Adrenal gland (tissue), 12 donors: ENCODE results near the gene GPATCH2. TPM values are rescaled to one million over a fixed set of nuclear protein-coding genes. Genes with fewer than 3 reads are reported as not detected.

ENCODE experiments used
- DNase-seq, 7 donors: peaks; one replicate each; pipeline ENCODE4 v3.0.0-alpha.2; 2019 to 2020
- H3K27ac ChIP-seq, 5 donors: fragments of 200-600 bp; sonication (generic) in 4 of 5; 1 replicate in 3 of 5; 2 replicates in 2 of 5; pipeline versions ENCODE4 v1.5.1 to v1.8.0; 2016 to 2020; ENCODE audit warnings: mild to moderate bottlenecking in 1 of 5
- H3K27me3 ChIP-seq: fragments of 200-600 bp; 2 replicates; pipeline ENCODE4 v1.8.0; 2021
- H3K36me3 ChIP-seq, 2 donors: fragments of 200-600 bp; replicated peaks in 1 of 2; 1 replicate in 1 of 2; 2 replicates in 1 of 2; pipeline versions ENCODE4 v1.5.1 to v1.8.0; 2018 to 2022
- H3K4me1 ChIP-seq, 2 donors: fragments of 200-600 bp; replicated peaks in 1 of 2; 1 replicate in 1 of 2; 2 replicates in 1 of 2; pipeline versions ENCODE4 v1.5.1 to v1.8.0; 2018 to 2021
- H3K4me3 ChIP-seq, 4 donors: fragments of 200-600 bp; sonication (generic) in 3 of 4; one replicate each; pipeline ENCODE4 v1.5.1; 2016 to 2018
- H3K9me3 ChIP-seq, 3 donors: fragments of 200-600 bp; sonication (generic) in 1 of 3; replicated peaks in 1 of 3; 1 replicate in 2 of 3; 2 replicates in 1 of 3; pipeline versions ENCODE4 v1.5.1 to v1.8.0; 2016 to 2021
- CTCF ChIP-seq, 6 experiments: fragments of 450-650 bp in 4 of 6; fragments of 200-600 bp in 2 of 6; sonication (generic) in 1 of 6; IDR thresholded peaks; 1 replicate in 5 of 6; 2 replicates in 1 of 6; pipeline versions ENCODE4 v1.5.1 to v1.8.0; 2016 to 2021; ENCODE audit warnings: antibody characterized with exemption in 6 of 6, mild to moderate bottlenecking in 2 of 6, moderate library complexity in 1 of 6
- POLR2A ChIP-seq, 2 donors: fragments of 450-650 bp; IDR thresholded peaks; one replicate each; pipeline ENCODE4 v1.6.1; 2017; ENCODE audit warnings: antibody characterized with exemption in 2 of 2, mild to moderate bottlenecking in 2 of 2, moderate library complexity in 1 of 2
- WGBS, 4 donors: extraction: QIAGEN DNeasy Blood & Tissue Kit in 2 of 4; methylation state at CpG; one replicate each; pipeline versions ENCODE4 v1.1.5 to v1.1.7; 2013 to 2017; 5-methylcytosine and 5-hydroxymethylcytosine counted together
- intact Hi-C, 2 donors: fragments of 100-400 bp; cut with DNase I; formaldehyde crosslinking; loops; one replicate each; pipeline versions ENCODE4 v1.14.1 to v1.15.0; 2022 to 2023
- polyA plus RNA-seq, 3 donors: library from polyadenylated mRNA; stranded (reverse); fragments of 200-250 nt in 2 of 3; fragments of 350-450 nt in 1 of 3; fragmentation: Illumina TruSeq in 1 of 3; extraction: RNeasy Lipid Tissue Mini Kit (QIAGEN cat#74804) in 1 of 3; gene quantifications; one replicate each; pipeline ENCODE4 v1.2.3, GENCODE V29; 2013 to 2014
- total RNA-seq, 9 donors: library from RNA; depleted of rRNA in 4 of 9; stranded (reverse); fragments of >200 nt in 4 of 9; fragments of 120-200 nt in 1 of 9; fragmentation: NEBNext Ultra II Directional in 1 of 9; extraction: Animal tissue kit (Norgen Biotek cat#: 25700) in 1 of 9; gene quantifications; one replicate each; pipeline versions ENCODE4 v1.1.0 to v1.2.4, GENCODE V29; 2013 to 2023
- donor health status: healthy with polysubstance abuse.
- donor health status: Bipolar disorder and iron deficiency.
- donor health status: DM: yes; HTN: yes; CAD: no.
- donor health status: DM: no; HTN: no; CAD: no.
- donor health status: DM: no; HTN: no; CAD: no.
- donor health status: DM: yes; HTN: yes; CAD: no.

Gene GPATCH2
- total and polyA plus RNA-seq, 12 donors = 4.0 to 29.3 (median 10.7) TPM

- 97 to 98% (median 97%) methylated on average over 3 of the region's 3 CpGs for WGBS, 4 donors
- Histone ChIP-seq H3K27me3 (no peaks in the 10 kb centered on the region), H3K4me3 (no peak overlapping the region), H3K9me3 (peaks cover 0 to 4% (median 0%) of the 10 kb centered on the region in 3 donors), H3K36me3 (no peaks in the 10 kb centered on the region), H3K4me1 (peaks cover 6 to 15% of the 10 kb centered on the region in 2 donors), H3K27ac (no peak overlapping the region)
- TF ChIP-seq CTCF (IDR thresholded peaks at IDR 0.05) (no peak), POLR2A (IDR thresholded peaks at IDR 0.05) (no peak)
- DNase-seq = no peak
- intact Hi-C loops = no loop called here
These were observed 108.6 kb downstream of the GPATCH2 start for GRCh38 chr1:217522277-217522676.

GRCh38 chr1:217521317-217521716 lies 109.6 kb downstream of the GPATCH2 start:
- Histone ChIP-seq H3K4me1 (peaks cover 6 to 14% of the 10 kb centered on the region in 2 donors), H3K4me3 (no peak overlapping the region), H3K36me3 (no peaks in the 10 kb centered on the region), H3K9me3 (peaks cover 0 to 4% (median 0%) of the 10 kb centered on the region in 3 donors), H3K27ac (no peak overlapping the region), H3K27me3 (no peaks in the 10 kb centered on the region)
- DNase-seq = no peak
- TF ChIP-seq POLR2A (IDR thresholded peaks at IDR 0.05) (no peak), CTCF (IDR thresholded peaks at IDR 0.05) (no peak)
- 92 to 96% (median 94%) methylated on average over 4 of the region's 4 CpGs for WGBS, 4 donors
- intact Hi-C loops = no loop called here

- Histone ChIP-seq H3K4me1 (no peaks in the 10 kb centered on the region), H3K36me3 (no peaks in the 10 kb centered on the region), H3K4me3 (no peak overlapping the region), H3K27me3 (no peaks in the 10 kb centered on the region), H3K27ac (no peak overlapping the region), H3K9me3 (no peaks in the 10 kb centered on the region)
- no peak for TF ChIP-seq CTCF (IDR thresholded peaks at IDR 0.05)
- 91 to 99% (median 96%) methylated on average over 2 of the region's 2 CpGs for WGBS, 4 donors
- DNase-seq = no peak
- intact Hi-C loops = no loop called here
These were observed 124.0 kb downstream of the GPATCH2 start for GRCh38 chr1:217506878-217507277.

GRCh38 chr1:217498209-217498608 lies 132.7 kb downstream of the GPATCH2 start:
- TF ChIP-seq CTCF (IDR thresholded peaks at IDR 0.05) = no peak
- no peak for TF ChIP-seq POLR2A (IDR thresholded peaks at IDR 0.05)
- WGBS, 4 donors = 91 to 95% (median 93%) methylated on average over 5 of the region's 5 CpGs

More at GRCh38 chr1:217498209-217498608, 132.7 kb downstream of the GPATCH2 start:
- H3K27me3 ChIP-seq = no peaks in the 10 kb centered on the region
- no peaks in the 10 kb centered on the region for H3K4me1 ChIP-seq
- H3K27ac ChIP-seq = no peak overlapping the region
- peaks cover 0 to 4% (median 0%) of the 10 kb centered on the region in 3 donors for H3K9me3 ChIP-seq
- intact Hi-C loops = no loop called here
- no peak overlapping the region for H3K4me3 ChIP-seq
- no peaks in the 10 kb centered on the region for H3K36me3 ChIP-seq
- no peak for DNase-seq
